Measurements from ENCODE around the gene NKIRAS2. TPM values are rescaled to one million over a fixed set of nuclear protein-coding genes. Genes with fewer than 3 reads are reported as not detected.

The NKIRAS2 gene
- total and polyA plus RNA-seq, 2 of the 13 experiments (the other 11 are each of a cell fraction or from before 2014, with no cell fraction given), result 27.9 to 42.0 TPM

DNA sequence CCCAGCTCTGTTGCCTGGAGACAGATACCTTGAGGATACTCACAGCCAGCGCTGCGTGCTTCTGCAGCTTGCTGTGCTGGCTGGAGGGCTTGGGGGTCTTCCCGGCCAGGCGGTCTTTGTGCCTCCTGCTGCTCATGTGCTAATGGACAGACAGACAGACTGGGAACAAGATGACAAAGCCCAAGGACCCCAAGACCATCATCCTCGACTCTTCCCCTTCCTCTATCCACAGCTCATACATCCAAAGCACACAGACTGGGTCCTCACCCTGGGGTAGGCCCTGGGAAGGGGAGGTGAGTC lies 7.7 kb downstream of the NKIRAS2 start:
- CTCF ChIA-PET (ENCODE audit: low intra/inter-chr PET ratio, low total read pairs), result interaction anchor here (1.6 to 2.5 kb wide), 2 partner anchors 64 to 89 kb away, joined by 6 to 26 read pairs; no protein-coding TSS in a partner anchor

More for the DNA sequence above, 7.7 kb downstream of the NKIRAS2 start:
- Histone ChIP-seq H3K9me3 (ENCODE audit: low read length) (no peaks in the 10 kb centered on the region), H3K9ac (ENCODE audit: insufficient read depth, low read depth, low read length) (no peak overlapping the region), H4K20me1 (ENCODE audit: insufficient read depth, low read length) (no peaks in the 10 kb centered on the region), H3K4me3 (replicated peaks in 1 of 3; ENCODE audit: insufficient read depth in 1 of 3, low read depth in 2 of 3, low read length in 3 of 3) (peak overlapping the region in 1 of 3 experiments; percentile 63; a peak in 1 of 6 replicates), H3K27me3 (ENCODE audit: control insufficient read depth in 1 of 2, insufficient read depth in 2 of 2, low read length in 2 of 2) (no peaks in the 10 kb centered on the region), H3K4me1 (ENCODE audit: insufficient read depth, low read length) (peaks cover 61% of the 10 kb centered on the region), H3K79me2 (ENCODE audit: insufficient read depth, low read length) (no peaks in the 10 kb centered on the region), H3K36me3 (replicated peaks in 1 of 2; ENCODE audit: control insufficient read depth in 1 of 2, insufficient read depth in 2 of 2, low read length in 2 of 2) (peaks cover 8 to 17% of the 10 kb centered on the region in 2 experiments), H2AFZ (ENCODE audit: low read length) (no peak overlapping the region), H3K27ac (ENCODE audit: extremely low read length, insufficient read depth, low read length) (no peak overlapping the region), H3K4me2 (ENCODE audit: low read depth, low read length) (peak overlapping the region; percentile 91)
- intact Hi-C loops (cut with micrococcal nuclease; ENCODE audit: unreplicated experiment) (no loop called here), in situ Hi-C loops (cut with HindIII; ENCODE audit: extremely low pct_ligation_motif_present, low pct_unique_long_range_greater_than_20kb) (loop anchor here (5.0 kb wide), 1 partner anchor 85 kb away; the partner anchor contains the start of gene DHX58)
- DNase-seq (ENCODE audit: low spot score), result no peak
- TF ChIP-seq PCBP1 (IDR thresholded peaks at IDR 0.05; ENCODE audit: borderline replicate concordance, low read depth, low read length), result 0 out of 2 replicates have a peak, but pooled peaks have one; percentile 48
- TF ChIP-seq, protein P1, sequence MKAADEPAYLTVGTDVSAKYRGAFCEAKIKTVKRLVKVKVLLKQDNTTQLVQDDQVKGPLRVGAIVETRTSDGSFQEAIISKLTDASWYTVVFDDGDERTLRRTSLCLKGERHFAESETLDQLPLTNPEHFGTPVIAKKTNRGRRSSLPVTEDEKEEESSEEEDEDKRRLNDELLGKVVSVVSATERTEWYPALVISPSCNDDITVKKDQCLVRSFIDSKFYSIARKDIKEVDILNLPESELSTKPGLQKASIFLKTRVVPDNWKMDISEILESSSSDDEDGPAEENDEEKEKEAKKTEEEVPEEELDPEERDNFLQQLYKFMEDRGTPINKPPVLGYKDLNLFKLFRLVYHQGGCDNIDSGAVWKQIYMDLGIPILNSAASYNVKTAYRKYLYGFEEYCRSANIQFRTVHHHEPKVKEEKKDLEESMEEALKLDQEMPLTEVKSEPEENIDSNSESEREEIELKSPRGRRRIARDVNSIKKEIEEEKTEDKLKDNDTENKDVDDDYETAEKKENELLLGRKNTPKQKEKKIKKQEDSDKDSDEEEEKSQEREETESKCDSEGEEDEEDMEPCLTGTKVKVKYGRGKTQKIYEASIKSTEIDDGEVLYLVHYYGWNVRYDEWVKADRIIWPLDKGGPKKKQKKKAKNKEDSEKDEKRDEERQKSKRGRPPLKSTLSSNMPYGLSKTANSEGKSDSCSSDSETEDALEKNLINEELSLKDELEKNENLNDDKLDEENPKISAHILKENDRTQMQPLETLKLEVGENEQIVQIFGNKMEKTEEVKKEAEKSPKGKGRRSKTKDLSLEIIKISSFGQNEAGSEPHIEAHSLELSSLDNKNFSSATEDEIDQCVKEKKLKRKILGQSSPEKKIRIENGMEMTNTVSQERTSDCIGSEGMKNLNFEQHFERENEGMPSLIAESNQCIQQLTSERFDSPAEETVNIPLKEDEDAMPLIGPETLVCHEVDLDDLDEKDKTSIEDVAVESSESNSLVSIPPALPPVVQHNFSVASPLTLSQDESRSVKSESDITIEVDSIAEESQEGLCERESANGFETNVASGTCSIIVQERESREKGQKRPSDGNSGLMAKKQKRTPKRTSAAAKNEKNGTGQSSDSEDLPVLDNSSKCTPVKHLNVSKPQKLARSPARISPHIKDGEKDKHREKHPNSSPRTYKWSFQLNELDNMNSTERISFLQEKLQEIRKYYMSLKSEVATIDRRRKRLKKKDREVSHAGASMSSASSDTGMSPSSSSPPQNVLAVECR (CRISPR knock-in tag; IDR thresholded peaks at IDR 0.05; ENCODE audit: borderline replicate concordance), result no peak
- WGBS (ENCODE audit: low lambda C conversion rate), result 91% methylated on average over 5 of the region's 5 CpGs
- POLR2A ChIA-PET, result interaction anchor here (2.5 to 5.1 kb wide), 3 partner anchors 11 to 68 kb away, joined by 15 to 37 read pairs (median 35); partner anchors contain the start of genes CNP and DNAJC7
- BruUV-seq (replicated peaks), result no TSS peak
- no peak for FAIRE-seq
- ATAC-seq, result no peak; the same call in 2 of the 3 replicates

Measured in HepG2 (cell line).